Left ventricle myocardium inferior (tissue), 1 donor: ENCODE results near the gene CHD5. TPM values are rescaled to one million over a fixed set of nuclear protein-coding genes. Genes with fewer than 3 reads are reported as not detected.
A peak's percentile ranks its signal among the peaks of the same experiment; 100 is the strongest.

Experiments
- DNase-seq: peaks from one replicate; pipeline ENCODE4 v3.0.0-alpha.2; 2020
- H3K27ac ChIP-seq: fragments of 200-600 bp; replicated peaks from 2 replicates; pipeline ENCODE4 v1.8.0; 2021
- H3K27me3 ChIP-seq: fragments of 200-600 bp; 2 replicates; pipeline ENCODE4 v1.8.0; 2021; ENCODE audit warnings: low read depth
- H3K36me3 ChIP-seq: fragments of 200-600 bp; 2 replicates; pipeline ENCODE4 v1.8.0; 2021
- H3K4me1 ChIP-seq: fragments of 200-600 bp; 2 replicates; pipeline ENCODE4 v1.8.0; 2021
- H3K4me3 ChIP-seq: fragments of 200-600 bp; 2 replicates; pipeline ENCODE4 v1.8.0; 2021; ENCODE audit warnings: mild to moderate bottlenecking, moderate library complexity
- H3K9me3 ChIP-seq: fragments of 200-600 bp; replicated peaks from 2 replicates; pipeline ENCODE4 v1.8.0; 2021
- intact Hi-C: fragments of 100-400 bp; cut with micrococcal nuclease; formaldehyde crosslinking; loops from one replicate; pipeline ENCODE4 v1.11.0; 2022
- total RNA-seq: library from RNA; stranded (reverse); fragmentation: NEBNext Ultra II Directional; extraction: Animal tissue kit (Norgen Biotek cat#: 25700); gene quantifications from one replicate; pipeline ENCODE4 v1.2.1, GENCODE V29; 2021
- TF ChIP-seq, protein P1 (sequence below): fragments of 200-600 bp; IDR thresholded peaks from 2 replicates; pipeline ENCODE4 v1.8.0; 2021; ENCODE audit warnings: antibody characterized with exemption, mild to moderate bottlenecking, borderline replicate concordance
- donor health status: DM: no; HTN: yes; CAD: no; lungs with severe emphysema.

Gene CHD5
- total RNA-seq, 1 donor from 2014 or later = 0.19 TPM

DNA sequence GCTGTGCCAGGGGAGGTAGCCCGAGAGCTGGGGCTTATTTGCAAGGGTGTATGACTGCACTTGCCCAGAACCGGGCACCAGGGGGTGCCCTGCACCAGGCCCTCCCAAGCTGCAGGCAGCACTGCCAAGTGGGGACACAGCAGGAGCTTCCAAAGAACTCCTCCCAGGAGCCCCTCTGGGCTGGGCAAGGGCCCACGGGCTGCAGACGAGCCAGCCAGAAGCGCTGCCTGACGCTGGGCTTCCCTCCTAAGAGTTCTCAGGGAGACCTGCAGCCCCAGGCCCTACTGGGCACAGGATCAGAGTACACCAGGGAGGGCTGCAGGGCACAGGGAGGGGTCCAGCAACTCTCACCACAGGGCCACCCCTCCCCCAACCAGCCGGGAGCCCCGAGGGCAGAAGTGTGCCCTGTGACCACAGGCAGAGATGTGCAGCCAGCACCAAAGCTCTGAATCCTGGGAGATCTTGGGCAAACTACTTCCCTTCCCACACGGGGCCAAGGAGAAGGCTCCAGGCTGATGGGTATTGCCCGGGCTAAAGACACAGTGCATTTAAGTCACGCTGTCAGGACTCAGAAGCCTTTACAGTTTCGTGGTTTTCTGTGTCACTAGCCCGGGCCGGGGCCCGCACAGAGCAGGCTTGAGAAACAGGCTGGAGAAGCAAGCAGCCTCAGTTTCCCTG is 71.0 kb downstream of the CHD5 start:
- peaks cover 80% of the 10 kb centered on the region for H3K27me3 ChIP-seq
- DNase-seq = no peak
- intact Hi-C loops = no loop called here

DNA sequence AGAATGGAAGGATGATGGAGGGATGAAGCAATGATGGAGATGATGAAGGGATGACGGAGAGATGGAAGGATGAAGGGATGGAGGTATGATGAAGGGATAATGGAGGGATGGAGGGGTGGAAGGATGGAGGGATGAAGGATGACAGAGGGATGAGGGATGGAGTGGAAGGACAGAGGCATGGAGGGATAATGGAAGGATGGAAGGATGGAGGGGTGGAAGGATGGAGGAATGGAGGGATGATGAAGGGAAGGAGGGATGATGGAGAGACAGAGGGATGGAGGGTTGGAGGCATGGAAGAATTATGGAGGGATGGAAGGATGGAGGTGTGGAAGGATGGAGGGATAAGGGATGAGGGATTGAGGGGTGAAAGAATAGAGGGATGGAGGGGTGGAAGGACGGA is 71.6 kb downstream of the CHD5 start:
- Histone ChIP-seq H3K4me1 (no peaks in the 10 kb centered on the region), H3K9me3 (no peaks in the 10 kb centered on the region), H3K36me3 (no peaks in the 10 kb centered on the region), H3K27me3 (peaks cover 86% of the 10 kb centered on the region), H3K27ac (no peak overlapping the region), H3K4me3 (no peak overlapping the region)
- DNase-seq = no peak
- intact Hi-C loops = no loop called here
- TF ChIP-seq, protein P1, sequence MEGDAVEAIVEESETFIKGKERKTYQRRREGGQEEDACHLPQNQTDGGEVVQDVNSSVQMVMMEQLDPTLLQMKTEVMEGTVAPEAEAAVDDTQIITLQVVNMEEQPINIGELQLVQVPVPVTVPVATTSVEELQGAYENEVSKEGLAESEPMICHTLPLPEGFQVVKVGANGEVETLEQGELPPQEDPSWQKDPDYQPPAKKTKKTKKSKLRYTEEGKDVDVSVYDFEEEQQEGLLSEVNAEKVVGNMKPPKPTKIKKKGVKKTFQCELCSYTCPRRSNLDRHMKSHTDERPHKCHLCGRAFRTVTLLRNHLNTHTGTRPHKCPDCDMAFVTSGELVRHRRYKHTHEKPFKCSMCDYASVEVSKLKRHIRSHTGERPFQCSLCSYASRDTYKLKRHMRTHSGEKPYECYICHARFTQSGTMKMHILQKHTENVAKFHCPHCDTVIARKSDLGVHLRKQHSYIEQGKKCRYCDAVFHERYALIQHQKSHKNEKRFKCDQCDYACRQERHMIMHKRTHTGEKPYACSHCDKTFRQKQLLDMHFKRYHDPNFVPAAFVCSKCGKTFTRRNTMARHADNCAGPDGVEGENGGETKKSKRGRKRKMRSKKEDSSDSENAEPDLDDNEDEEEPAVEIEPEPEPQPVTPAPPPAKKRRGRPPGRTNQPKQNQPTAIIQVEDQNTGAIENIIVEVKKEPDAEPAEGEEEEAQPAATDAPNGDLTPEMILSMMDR = no peak

More for the DNA sequence above, 71.0 kb downstream of the CHD5 start:
- TF ChIP-seq, protein P1 = peak; percentile 52
- Histone ChIP-seq H3K27ac (no peak overlapping the region), H3K36me3 (no peaks in the 10 kb centered on the region), H3K9me3 (no peaks in the 10 kb centered on the region), H3K4me1 (no peaks in the 10 kb centered on the region), H3K4me3 (no peak overlapping the region)

DNA sequence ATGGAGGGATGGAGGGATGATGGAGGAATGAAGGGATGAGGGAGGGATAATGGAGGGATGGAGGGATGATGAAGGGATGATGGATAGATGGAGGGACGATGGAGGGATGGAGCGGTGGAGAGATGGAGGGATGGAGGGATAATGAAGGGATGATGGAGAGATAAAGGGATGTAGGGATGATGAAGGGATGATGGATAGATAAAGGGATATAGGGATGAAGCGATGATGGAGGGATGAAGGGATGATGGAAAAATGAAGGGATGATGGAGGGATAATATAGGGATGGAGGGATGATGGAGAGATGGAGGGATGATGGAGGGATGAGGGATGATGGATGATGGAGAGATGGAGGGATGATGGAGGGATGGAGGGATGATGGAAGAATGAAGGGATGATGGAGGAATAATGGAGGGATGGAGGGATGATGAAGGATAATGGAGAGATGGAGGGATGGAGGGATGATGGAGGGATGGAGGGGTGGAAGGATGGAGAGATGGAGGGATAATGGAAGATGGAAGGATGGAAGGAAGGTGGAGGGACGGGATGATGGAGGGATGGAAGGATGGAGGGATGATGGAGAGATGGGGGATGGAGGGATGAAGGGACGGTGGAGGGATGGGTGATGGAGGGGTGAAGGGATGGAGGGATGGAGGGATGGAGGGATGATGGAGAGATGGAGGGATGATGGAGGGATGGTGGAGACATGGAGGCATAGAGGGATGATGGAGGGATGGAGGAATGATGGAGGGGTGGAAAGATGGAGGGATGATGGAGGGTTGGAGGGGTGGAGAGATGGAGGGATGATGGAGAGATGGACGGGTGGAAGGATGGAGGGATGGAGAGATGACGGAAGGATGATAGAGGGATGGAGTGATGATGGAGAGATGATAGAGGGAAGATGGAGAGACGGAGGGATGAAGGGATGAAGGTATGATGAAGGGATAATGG is 72.4 kb downstream of the CHD5 start:
- no peak for DNase-seq
- Histone ChIP-seq H3K36me3 (no peaks in the 10 kb centered on the region), H3K4me3 (no peak overlapping the region), H3K27ac (no peak overlapping the region), H3K4me1 (no peaks in the 10 kb centered on the region), H3K9me3 (no peaks in the 10 kb centered on the region), H3K27me3 (peaks cover 89% of the 10 kb centered on the region)
- TF ChIP-seq, protein P1 = no peak
- intact Hi-C loops = no loop called here

DNA sequence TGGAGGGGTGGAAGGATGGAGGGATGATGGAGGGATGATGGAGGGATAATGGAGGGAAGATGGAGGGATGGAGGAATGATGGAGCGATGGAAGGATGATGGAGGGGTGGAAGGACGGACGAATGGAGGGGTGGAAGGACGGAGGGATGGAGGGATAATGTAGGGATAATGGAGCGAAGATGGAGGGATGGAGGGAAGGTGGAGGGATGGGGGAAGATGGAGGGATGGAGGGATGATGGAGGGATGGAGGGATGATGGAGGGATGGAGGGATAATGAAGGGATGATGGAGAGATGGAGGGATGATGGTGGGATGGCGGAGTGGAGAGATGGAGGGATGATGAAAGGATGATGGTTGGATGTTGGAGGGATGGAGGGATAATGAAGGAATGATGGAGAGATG is 73.1 kb downstream of the CHD5 start:
- no peaks in the 10 kb centered on the region for H3K4me1 ChIP-seq
- no peak overlapping the region for H3K27ac ChIP-seq
- intact Hi-C loops = no loop called here
- H3K4me3 ChIP-seq = no peak overlapping the region
- H3K27me3 ChIP-seq = peaks cover 89% of the 10 kb centered on the region
- TF ChIP-seq, protein P1 = no peak
- DNase-seq = no peak
- H3K9me3 ChIP-seq = no peaks in the 10 kb centered on the region
- no peaks in the 10 kb centered on the region for H3K36me3 ChIP-seq

DNA sequence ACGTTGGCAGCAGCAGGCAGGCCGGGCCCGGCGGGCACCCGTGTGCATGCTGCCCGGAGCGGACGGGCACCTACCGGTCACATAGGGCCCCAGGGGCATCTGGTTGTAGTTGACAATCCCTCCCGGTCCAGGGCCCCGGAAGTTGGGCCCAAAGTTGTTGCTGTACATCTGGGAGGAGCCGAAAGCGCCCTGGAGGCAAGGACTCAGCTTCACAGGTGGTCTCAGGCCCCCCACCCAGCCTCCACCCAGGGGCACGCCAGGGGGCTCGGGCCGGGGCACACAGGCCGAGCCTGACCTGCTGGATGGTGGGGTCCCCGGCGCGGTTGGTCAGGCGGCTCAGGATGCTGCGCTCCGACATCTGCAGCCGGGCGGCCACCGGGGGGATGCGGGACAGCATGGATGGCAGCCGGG is 73.8 kb downstream of the CHD5 start:
- H3K9me3 ChIP-seq = no peaks in the 10 kb centered on the region
- TF ChIP-seq, protein P1 = no peak
- no peak for DNase-seq
- H3K36me3 ChIP-seq = no peaks in the 10 kb centered on the region
- no peak overlapping the region for H3K4me3 ChIP-seq
- no peaks in the 10 kb centered on the region for H3K4me1 ChIP-seq
- no peak overlapping the region for H3K27ac ChIP-seq
- intact Hi-C loops = no loop called here
- H3K27me3 ChIP-seq = peaks cover 87% of the 10 kb centered on the region
